Natural killer cell (primary cell): ENCODE measurements around the gene CAPZA1. TPM values are rescaled to one million over a fixed set of nuclear protein-coding genes. Genes with fewer than 3 reads are reported as not detected.

Experiments used
- ATAC-seq, 3 donors: fragments of 150-1000 bp in 2 of 3; fragments of 200-7000 bp in 1 of 3; cut with Tn5 transposase; 1 replicate in 1 of 3; 2 replicates in 2 of 3; pipeline ENCODE4 v1.10.0; 2021; ENCODE audit warnings: mild to moderate bottlenecking in 2 of 3, moderate library complexity in 2 of 3
- DNase-seq, 2 donors: peaks; one replicate each; pipeline versions ENCODE4 v3.0.0 to v3.0.0-alpha.2; 2013 to 2021; ENCODE audit warnings: mixed read lengths in 1 of 2
- H3K27ac ChIP-seq: one replicate; pipeline ENCODE4 v1.5.1; 2013; ENCODE audit warnings: mild to moderate bottlenecking, low read length
- H3K27me3 ChIP-seq: one replicate; pipeline ENCODE4 v1.6.1; 2013; ENCODE audit warnings: low read length; ENCODE audit not compliant: control insufficient read depth, insufficient read depth
- H3K36me3 ChIP-seq: one replicate; pipeline ENCODE4 v1.6.1; 2013; ENCODE audit warnings: low read length; ENCODE audit not compliant: control insufficient read depth, insufficient read depth
- H3K4me1 ChIP-seq: one replicate; pipeline ENCODE4 v1.6.1; 2013; ENCODE audit warnings: low read length; ENCODE audit not compliant: control insufficient read depth, insufficient read depth
- H3K4me3 ChIP-seq: one replicate; pipeline ENCODE4 v1.5.1; 2013; ENCODE audit warnings: low read length
- H3K9me3 ChIP-seq: one replicate; pipeline ENCODE4 v1.6.1; 2013; ENCODE audit warnings: low read length; ENCODE audit not compliant: control insufficient read depth, insufficient read depth
- H3K27ac Mint-ChIP-seq, 2 donors: one replicate each; pipeline ENCODE4 v1.8.0; 2022; ENCODE audit warnings: mild to moderate bottlenecking in 2 of 2, mixed read lengths in 2 of 2, moderate library complexity in 1 of 2
- H3K27me3 Mint-ChIP-seq, 2 donors: one replicate each; pipeline ENCODE4 v1.8.0; 2022; ENCODE audit warnings: low read depth in 2 of 2, mixed read lengths in 2 of 2
- H3K36me3 Mint-ChIP-seq: one replicate; pipeline ENCODE4 v1.8.0; 2022; ENCODE audit warnings: mixed read lengths
- H3K4me1 Mint-ChIP-seq, 2 donors: one replicate each; pipeline ENCODE4 v1.8.0; 2022; ENCODE audit warnings: mixed read lengths in 2 of 2
- H3K4me3 Mint-ChIP-seq: one replicate; pipeline ENCODE4 v1.8.0; 2022; ENCODE audit warnings: mild to moderate bottlenecking, moderate library complexity, mixed read lengths
- H3K9me3 Mint-ChIP-seq, 2 donors: one replicate each; pipeline ENCODE4 v1.8.0; 2022; ENCODE audit warnings: mixed read lengths in 2 of 2
- WGBS: methylation state at CpG from one replicate; pipeline ENCODE4 v1.1.7; 2013; ENCODE audit warnings: missing lambda C conversion rate; ENCODE audit not compliant: insufficient coverage; 5-methylcytosine and 5-hydroxymethylcytosine counted together
- intact Hi-C: fragments of 100-400 bp; cut with micrococcal nuclease; formaldehyde crosslinking; loops from one replicate; pipeline ENCODE4 v1.14.2; 2022
- total RNA-seq, 4 donors: library from RNA; stranded (reverse); fragments of 120-200 nt in 1 of 4; gene quantifications; one replicate each; pipeline versions ENCODE4 v1.2.3 to v1.2.4, GENCODE V29; 2013 to 2022
- TF ChIP-seq, protein P1 (sequence below): fragments of 200-600 bp; IDR thresholded peaks from one replicate; pipeline ENCODE4 v1.8.0; 2022; ENCODE audit warnings: antibody characterized with exemption

Gene CAPZA1
- total RNA-seq, 3 donors from 2014 or later (not counting 1 experiment from before 2014, with no cell fraction given) = 231 to 244 (median 233) TPM

- DNase-seq (no peak), ATAC-seq (no peak)
- Histone ChIP-seq H3K27ac (no peak overlapping the region), H3K4me3 (no peak overlapping the region), H3K9me3 (no peaks in the 10 kb centered on the region), H3K27me3 (no peaks in the 10 kb centered on the region), H3K36me3 (peaks cover 6% of the 10 kb centered on the region), H3K4me1 (no peaks in the 10 kb centered on the region)
- intact Hi-C loops = no loop called here
- Mint-ChIP-seq H3K27ac (no peak overlapping the region), H3K9me3 (no peaks in the 10 kb centered on the region), H3K4me3 (no peak overlapping the region), H3K36me3 (no peaks in the 10 kb centered on the region), H3K27me3 (no peaks in the 10 kb centered on the region), H3K4me1 (no peaks in the 10 kb centered on the region)
- 92% methylated on average over 4 of the region's 5 CpGs for WGBS
- TF ChIP-seq, protein P1, sequence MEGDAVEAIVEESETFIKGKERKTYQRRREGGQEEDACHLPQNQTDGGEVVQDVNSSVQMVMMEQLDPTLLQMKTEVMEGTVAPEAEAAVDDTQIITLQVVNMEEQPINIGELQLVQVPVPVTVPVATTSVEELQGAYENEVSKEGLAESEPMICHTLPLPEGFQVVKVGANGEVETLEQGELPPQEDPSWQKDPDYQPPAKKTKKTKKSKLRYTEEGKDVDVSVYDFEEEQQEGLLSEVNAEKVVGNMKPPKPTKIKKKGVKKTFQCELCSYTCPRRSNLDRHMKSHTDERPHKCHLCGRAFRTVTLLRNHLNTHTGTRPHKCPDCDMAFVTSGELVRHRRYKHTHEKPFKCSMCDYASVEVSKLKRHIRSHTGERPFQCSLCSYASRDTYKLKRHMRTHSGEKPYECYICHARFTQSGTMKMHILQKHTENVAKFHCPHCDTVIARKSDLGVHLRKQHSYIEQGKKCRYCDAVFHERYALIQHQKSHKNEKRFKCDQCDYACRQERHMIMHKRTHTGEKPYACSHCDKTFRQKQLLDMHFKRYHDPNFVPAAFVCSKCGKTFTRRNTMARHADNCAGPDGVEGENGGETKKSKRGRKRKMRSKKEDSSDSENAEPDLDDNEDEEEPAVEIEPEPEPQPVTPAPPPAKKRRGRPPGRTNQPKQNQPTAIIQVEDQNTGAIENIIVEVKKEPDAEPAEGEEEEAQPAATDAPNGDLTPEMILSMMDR = no peak
These were observed 39.7 kb upstream of the CAPZA1 start for GRCh38 chr1:112579801-112580510.

- TF ChIP-seq, protein P1 = no peak
- intact Hi-C loops = no loop called here
- Histone ChIP-seq H3K36me3 (peaks cover 3% of the 10 kb centered on the region), H3K9me3 (no peaks in the 10 kb centered on the region), H3K4me1 (no peaks in the 10 kb centered on the region), H3K27me3 (no peaks in the 10 kb centered on the region), H3K27ac (no peak overlapping the region), H3K4me3 (no peak overlapping the region)
- Mint-ChIP-seq H3K9me3 (no peaks in the 10 kb centered on the region), H3K4me1 (no peaks in the 10 kb centered on the region), H3K27me3 (no peaks in the 10 kb centered on the region), H3K27ac (no peak overlapping the region), H3K36me3 (no peaks in the 10 kb centered on the region), H3K4me3 (no peak overlapping the region)
- DNase-seq (no peak), ATAC-seq (no peak)
These were observed 37.9 kb upstream of the CAPZA1 start for GRCh38 chr1:112581586-112582192.

DNA sequence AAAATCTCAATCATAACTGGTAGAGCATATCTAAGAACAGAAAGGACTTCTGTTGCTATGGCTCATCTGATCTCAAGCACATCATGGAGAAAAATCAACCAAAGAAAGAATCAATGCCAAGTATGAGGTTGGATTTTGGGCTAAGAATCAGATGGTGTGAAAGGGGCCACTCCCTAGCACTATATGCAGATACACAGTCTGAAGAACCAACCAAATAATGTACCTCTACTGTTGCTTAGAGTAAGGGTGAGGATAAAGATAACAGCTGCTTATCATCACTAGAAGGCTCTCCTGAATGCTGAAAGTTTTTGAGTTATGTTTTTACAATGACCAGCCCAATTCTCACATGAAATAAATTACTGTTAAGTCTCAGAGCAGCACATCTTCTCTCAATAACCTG, 36.3 kb upstream of the CAPZA1 start:
- no peaks in the 10 kb centered on the region for H3K4me1 ChIP-seq
- no peak overlapping the region for H3K27ac ChIP-seq
- DNase-seq (no peak), ATAC-seq (no peak)
- no peaks in the 10 kb centered on the region for H3K4me1 Mint-ChIP-seq
- H3K27me3 ChIP-seq = no peaks in the 10 kb centered on the region
- H3K9me3 ChIP-seq = no peaks in the 10 kb centered on the region
- no peaks in the 10 kb centered on the region for H3K27me3 Mint-ChIP-seq
- no peaks in the 10 kb centered on the region for H3K36me3 ChIP-seq
- intact Hi-C loops = no loop called here
- no peaks in the 10 kb centered on the region for H3K9me3 Mint-ChIP-seq
- H3K4me3 ChIP-seq = no peak overlapping the region
- H3K27ac Mint-ChIP-seq = no peak overlapping the region
- H3K4me3 Mint-ChIP-seq = no peak overlapping the region
- no peaks in the 10 kb centered on the region for H3K36me3 Mint-ChIP-seq
- TF ChIP-seq, protein P1 = no peak

DNA sequence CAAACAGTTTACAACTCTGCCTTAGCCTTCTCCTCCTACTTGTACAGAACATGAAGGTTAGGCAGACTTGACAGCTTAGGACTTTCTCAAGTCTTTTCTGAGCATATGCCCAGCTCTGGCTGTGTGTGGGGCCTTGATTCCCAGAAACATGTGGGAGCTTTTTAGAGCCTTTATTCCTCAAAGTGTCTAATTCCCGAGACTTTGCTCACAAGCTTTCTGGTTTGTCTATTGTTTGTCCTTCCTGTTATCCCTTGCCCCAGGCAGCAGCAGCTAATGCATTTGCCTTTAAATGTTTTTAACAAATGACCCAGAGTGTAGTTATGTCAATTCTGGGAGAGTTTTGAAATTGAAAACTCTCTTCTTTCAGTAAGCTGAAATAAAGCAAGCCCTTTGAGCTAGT, 29.9 kb upstream of the CAPZA1 start:
- DNase-seq = no peak

More for the DNA sequence above, 29.9 kb upstream of the CAPZA1 start:
- intact Hi-C loops = no loop called here
- peaks cover 6% of the 10 kb centered on the region for H3K36me3 ChIP-seq
- peaks cover 10% of the 10 kb centered on the region for H3K36me3 Mint-ChIP-seq
- TF ChIP-seq, protein P1 = no peak
- no peak overlapping the region for H3K27ac ChIP-seq
- H3K4me3 ChIP-seq = no peak overlapping the region
- H3K27me3 Mint-ChIP-seq = no peaks in the 10 kb centered on the region
- H3K4me1 ChIP-seq = no peaks in the 10 kb centered on the region
- ATAC-seq = no peak
- 100% methylated on average over 1 of the region's 1 CpG for WGBS
- H3K27ac Mint-ChIP-seq = no peak overlapping the region
- no peak overlapping the region for H3K4me3 Mint-ChIP-seq
- H3K9me3 ChIP-seq = peaks cover 4% of the 10 kb centered on the region
- no peaks in the 10 kb centered on the region for H3K9me3 Mint-ChIP-seq
- H3K4me1 Mint-ChIP-seq = no peaks in the 10 kb centered on the region
- H3K27me3 ChIP-seq = no peaks in the 10 kb centered on the region
